Cardiac fibroblast (primary cell): Measurements from ENCODE around the gene DOCK8.

Source experiments
- DNase-seq, 2 donors: peaks; one replicate each; pipeline versions ENCODE4 v3.0.0 to v3.0.0-alpha.2; 2010; ENCODE audit warnings: low read depth in 2 of 2
- H3K4me3 ChIP-seq, 2 donors: replicated peaks in 1 of 2; 1 replicate in 1 of 2; 2 replicates in 1 of 2; pipeline ENCODE4 v1.5.1; 2011; ENCODE audit warnings: low read depth in 2 of 2, low read length in 2 of 2, mild to moderate bottlenecking in 2 of 2, moderate library complexity in 1 of 2
- CTCF ChIP-seq: IDR thresholded peaks from one replicate; pipeline ENCODE4 v1.5.1; 2011; ENCODE audit warnings: low read depth, mild to moderate bottlenecking, low read length, inconsistent platforms

Gene DOCK8

GRCh38 chr9:486156-486555 is 271.5 kb downstream of the DOCK8 start:
- no peak for DNase-seq
- no peak for TF ChIP-seq CTCF
- no peak overlapping the region for H3K4me3 ChIP-seq

GRCh38 chr9:487429-487828 is 272.8 kb downstream of the DOCK8 start:
- H3K4me3 ChIP-seq: no peak overlapping the region
- no peak for TF ChIP-seq CTCF
- DNase-seq: no peak

GRCh38 chr9:488448-488847 is 273.8 kb downstream of the DOCK8 start:
- DNase-seq: no peak
- no peak overlapping the region for H3K4me3 ChIP-seq
- no peak for TF ChIP-seq CTCF

GRCh38 chr9:489198-490197 is 274.8 kb downstream of the DOCK8 start:
- TF ChIP-seq CTCF: no peak
- H3K4me3 ChIP-seq: no peak overlapping the region
- DNase-seq: peak in 1 of 2 donors; percentile 5

- DNase-seq: no peak
- no peak for TF ChIP-seq CTCF
- no peak overlapping the region for H3K4me3 ChIP-seq
Measured at GRCh38 chr9:494764-495163, 280.1 kb downstream of the DOCK8 start.

GRCh38 chr9:495739-496138 is 281.1 kb downstream of the DOCK8 start:
- no peak for DNase-seq
- no peak overlapping the region for H3K4me3 ChIP-seq
- no peak for TF ChIP-seq CTCF
